Measurements from ENCODE around the gene LCE1D.
A peak's percentile ranks its signal among the peaks of the same experiment; 100 is the strongest.

Gene LCE1D

DNA sequence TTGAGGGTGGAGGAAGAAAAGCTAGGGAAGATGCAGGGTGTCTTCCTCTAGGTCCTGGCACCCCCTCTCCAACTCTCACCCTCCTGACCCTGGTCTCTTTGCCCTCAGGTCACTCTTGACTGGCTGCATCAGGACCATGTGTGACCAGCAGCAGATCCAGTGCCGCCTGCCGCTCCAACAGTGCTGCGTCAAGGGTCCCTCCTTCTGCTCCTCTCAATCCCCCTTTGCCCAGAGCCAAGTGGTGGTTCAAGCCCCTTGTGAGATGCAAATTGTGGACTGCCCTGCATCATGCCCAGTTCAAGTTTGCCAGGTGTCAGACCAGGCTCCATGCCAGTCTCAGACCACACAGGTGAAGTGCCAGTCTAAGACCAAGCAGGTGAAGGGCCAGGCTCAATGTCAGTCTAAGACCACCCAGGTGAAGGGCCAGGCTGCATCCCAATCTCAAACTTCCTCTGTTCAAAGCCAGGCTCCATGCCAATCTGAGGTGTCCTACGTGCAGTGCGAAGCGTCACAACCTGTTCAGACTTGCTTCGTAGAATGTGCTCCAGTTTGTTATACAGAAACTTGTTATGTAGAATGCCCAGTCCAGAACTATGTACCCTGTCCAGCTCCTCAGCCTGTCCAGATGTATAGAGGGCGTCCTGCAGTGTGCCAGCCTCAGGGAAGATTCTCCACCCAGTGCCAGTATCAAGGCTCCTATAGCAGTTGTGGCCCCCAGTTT is 36.9 kb upstream of the LCE1D start:
- no peak for DNase-seq (ENCODE audit: low read depth)
- no peak overlapping the region for H3K4me3 ChIP-seq (ENCODE audit: control insufficient read depth, low read depth, low read length)
- no peak for TF ChIP-seq CTCF (conservative IDR thresholded peaks at IDR 0.05; ENCODE audit: control insufficient read depth, insufficient read depth, low read depth, low read length)

GRCh38 chr1:152760551-152761190 is 35.9 kb upstream of the LCE1D start:
- TF ChIP-seq CTCF (conservative IDR thresholded peaks at IDR 0.05; ENCODE audit: control insufficient read depth, insufficient read depth, low read depth, low read length) = no peak
- DNase-seq (ENCODE audit: low read depth) = no peak
- no peak overlapping the region for H3K4me3 ChIP-seq (ENCODE audit: control insufficient read depth, low read depth, low read length)

- DNase-seq (ENCODE audit: low read depth) = peak; percentile 71
- H3K4me3 ChIP-seq (ENCODE audit: control insufficient read depth, low read depth, low read length) = no peak overlapping the region
- TF ChIP-seq CTCF (conservative IDR thresholded peaks at IDR 0.05; ENCODE audit: control insufficient read depth, insufficient read depth, low read depth, low read length) = no peak
These were observed 34.8 kb upstream of the LCE1D start for GRCh38 chr1:152761609-152762213.

DNA sequence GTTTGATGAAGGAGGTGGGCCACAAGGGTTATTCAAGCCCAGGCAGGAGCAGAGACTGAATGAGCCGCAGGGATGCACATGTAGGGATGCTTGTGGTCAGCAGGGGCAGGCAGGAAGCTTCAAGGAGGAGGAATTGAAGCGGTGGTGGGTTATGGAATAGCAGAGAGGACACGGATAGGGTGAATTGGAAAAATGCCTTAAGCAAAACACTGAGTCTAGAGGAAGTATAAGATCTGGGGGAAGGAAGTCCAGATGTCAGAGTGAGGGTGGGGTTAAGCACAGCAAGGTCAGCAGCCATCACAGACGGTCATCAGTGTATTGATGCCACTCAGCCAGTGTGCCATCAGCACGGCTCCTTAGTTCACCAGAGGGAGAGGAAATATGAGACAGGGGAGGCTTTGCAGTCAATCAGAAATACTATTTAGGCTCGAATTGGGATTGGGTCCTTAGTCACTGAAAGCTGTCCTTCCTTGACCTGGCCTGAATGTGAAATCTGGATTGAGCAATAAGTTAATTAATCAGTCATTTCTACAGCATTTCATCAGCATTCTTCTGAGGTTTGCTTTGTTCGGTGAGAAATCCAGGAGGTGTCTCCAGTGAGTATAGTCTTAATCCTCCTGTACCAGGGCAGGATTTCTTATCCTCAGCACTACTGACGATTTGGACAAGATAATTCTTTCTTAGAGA is 27.5 kb upstream of the LCE1D start:
- peak; percentile 88 for DNase-seq (ENCODE audit: low read depth)
- H3K4me3 ChIP-seq (ENCODE audit: control insufficient read depth, low read depth, low read length) = no peak overlapping the region
- TF ChIP-seq CTCF (conservative IDR thresholded peaks at IDR 0.05; ENCODE audit: control insufficient read depth, insufficient read depth, low read depth, low read length) = peak; percentile 8

DNA sequence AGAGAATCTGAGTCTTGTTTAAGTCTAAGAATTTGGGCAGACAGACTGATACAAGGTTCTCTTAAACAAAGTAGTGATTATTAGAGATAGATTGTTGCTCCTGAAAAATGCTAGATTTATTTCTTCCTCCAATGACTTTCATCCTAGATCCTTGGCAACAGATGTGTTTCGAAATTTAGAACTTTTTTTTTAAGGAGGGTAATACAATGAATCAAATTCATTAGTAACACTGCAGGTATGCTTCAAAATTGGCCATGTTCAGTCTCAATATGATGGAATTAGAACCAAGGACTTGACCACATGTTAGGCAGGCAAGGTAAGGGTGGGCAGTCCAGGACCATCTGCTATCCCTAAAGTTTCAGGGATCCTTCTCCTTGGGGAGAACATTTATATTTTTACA is 26.1 kb upstream of the LCE1D start:
- no peak overlapping the region for H3K4me3 ChIP-seq (ENCODE audit: control insufficient read depth, low read depth, low read length)
- peak; percentile 38 for DNase-seq (ENCODE audit: low read depth)
- no peak for TF ChIP-seq CTCF (conservative IDR thresholded peaks at IDR 0.05; ENCODE audit: control insufficient read depth, insufficient read depth, low read depth, low read length)

DNA sequence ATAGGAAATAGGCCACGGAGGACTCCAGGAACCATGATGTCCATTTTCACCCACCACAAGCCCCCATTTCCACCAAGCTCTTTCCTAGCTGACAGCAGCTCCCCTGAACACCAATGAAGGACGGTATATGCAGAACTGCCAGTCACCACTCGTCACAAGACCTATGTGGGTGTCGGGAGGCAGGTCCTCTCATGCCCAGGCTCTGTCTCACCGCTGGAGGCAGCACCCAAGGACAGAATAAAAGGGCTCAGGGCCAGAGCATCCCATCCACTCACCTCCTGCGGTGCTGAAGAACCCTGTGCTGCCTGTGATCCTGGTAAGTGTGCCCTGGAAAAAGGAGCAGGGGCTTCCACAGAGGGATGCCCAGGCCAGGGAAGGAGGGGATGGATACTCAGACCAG is 21.6 kb upstream of the LCE1D start, which contains the start of gene LCE1F:
Gene LCE1F, plus strand, starts transcription at position 266 of the 400 bp plus-strand sequence. CDS start 1,232 bp downstream, outside the sequence.
- H3K4me3 ChIP-seq (ENCODE audit: control insufficient read depth, low read depth, low read length) = no peak within 1 kb of the TSS
- no peak for DNase-seq (ENCODE audit: low read depth)
- TF ChIP-seq CTCF (conservative IDR thresholded peaks at IDR 0.05; ENCODE audit: control insufficient read depth, insufficient read depth, low read depth, low read length) = no peak
